ENCODE measurements around the gene HINFP. TPM values are rescaled to one million over a fixed set of nuclear protein-coding genes. Genes with fewer than 3 reads are reported as not detected.

The HINFP gene
- total RNA-seq, 1 experiment from 2014 or later = 38.1 TPM

DNA sequence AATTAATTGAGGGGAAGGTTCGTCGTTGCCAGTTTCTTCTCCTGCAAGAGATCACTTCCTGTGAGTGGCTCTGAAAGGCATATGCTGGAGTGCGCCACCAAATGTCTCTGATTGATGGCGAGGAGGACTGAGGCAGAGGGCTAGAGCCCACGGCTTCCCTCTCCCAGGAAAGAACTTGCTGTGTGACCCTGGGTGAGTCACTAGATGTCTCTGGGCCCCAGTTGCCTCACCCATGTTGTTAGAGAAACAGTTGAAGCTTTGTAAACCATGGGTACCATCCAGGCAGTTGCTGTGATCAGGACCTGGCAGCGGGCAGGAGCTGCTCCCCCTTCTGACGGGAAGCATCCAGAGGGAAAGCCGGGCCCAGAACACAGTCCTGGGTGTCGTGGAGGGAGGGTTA is 30.7 kb downstream of the HINFP start:
- Histone ChIP-seq H2AFZ (ENCODE audit: low read depth, low read length, poor library complexity, severe bottlenecking) (no peak overlapping the region), H3K27ac (ENCODE audit: low read depth, low read length) (no peak overlapping the region), H3K4me2 (ENCODE audit: low read length) (no peak overlapping the region), H4K20me1 (ENCODE audit: insufficient read depth) (no peaks in the 10 kb centered on the region), H3K79me2 (ENCODE audit: insufficient read depth, low read length) (no peaks in the 10 kb centered on the region), H3K4me1 (ENCODE audit: control insufficient read depth in 1 of 2, insufficient read depth in 2 of 2, low read length in 2 of 2) (peaks cover 13 to 28% of the 10 kb centered on the region in 2 experiments; a peak in 3 of 4 replicates), H3K9ac (ENCODE audit: low read length) (no peak overlapping the region), H3K9me2 (ENCODE audit: insufficient read depth) (no peaks in the 10 kb centered on the region), H3K27me3 (ENCODE audit: insufficient read depth, low read length) (no peaks in the 10 kb centered on the region), H3K4me3 (replicated peaks in 1 of 2; ENCODE audit: low read depth in 1 of 2, low read length in 2 of 2) (no peak overlapping the region), H3K9me3 (ENCODE audit: control insufficient read depth in 1 of 2, insufficient read depth in 1 of 2, low read depth in 1 of 2, low read length in 2 of 2) (no peaks in the 10 kb centered on the region), H3K36me3 (ENCODE audit: control insufficient read depth in 1 of 2, insufficient read depth in 2 of 2, low read length in 2 of 2) (no peaks in the 10 kb centered on the region)
- DNase-seq (ENCODE audit: low read depth, low spot score) (no peak), ATAC-seq (no peak)
- ChIA-PET POLR2A (interaction anchor here (1.3 kb wide), 1 partner anchor 15 kb away, joined by 3 read pairs; no protein-coding TSS in a partner anchor), RAD21 (ENCODE audit: low non-redundant PET in 1 of 2, low total read pairs in 2 of 2, uncharacterized antibody in 2 of 2, unreplicated experiment in 2 of 2) (no interaction called here), CTCF (no interaction called here)
- intact Hi-C loops (cut with micrococcal nuclease) = no loop called here
- BruUV-seq (replicated peaks) = no TSS peak
- TF ChIP-seq MAX (IDR thresholded peaks at IDR 0.05) (no peak), RAD21 (IDR thresholded peaks at IDR 0.05; ENCODE audit: low read depth) (no peak), POLR2AphosphoS5 (IDR thresholded peaks at IDR 0.05; ENCODE audit: low read depth, low read length) (no peak), EGR1 (IDR thresholded peaks at IDR 0.05; ENCODE audit: low read depth) (no peak), YY1 (IDR thresholded peaks at IDR 0.05; ENCODE audit: extremely low read depth, insufficient replicate concordance, low read depth, low read length) (no peak), CEBPB (IDR thresholded peaks at IDR 0.05; ENCODE audit: low read depth) (no peak), EZH2phosphoT487 (IDR thresholded peaks at IDR 0.05; ENCODE audit: borderline replicate concordance) (no peak), JUND (IDR thresholded peaks at IDR 0.05) (no peak), ZNF274 (IDR thresholded peaks at IDR 0.05; ENCODE audit: low read depth, low read length) (no peak), ZBTB33 (IDR thresholded peaks at IDR 0.05; ENCODE audit: extremely low read depth, insufficient replicate concordance, low read length) (no peak), ZFX (IDR thresholded peaks at IDR 0.05) (no peak), SP1 (IDR thresholded peaks at IDR 0.05; ENCODE audit: low read depth) (no peak), TCF7L2 (IDR thresholded peaks at IDR 0.05; ENCODE audit: borderline replicate concordance, extremely low read depth, insufficient read depth, insufficient read length) (no peak), POLR2A (IDR thresholded peaks at IDR 0.05; ENCODE audit: borderline replicate concordance, extremely low read depth, insufficient read depth, insufficient read length) (no peak)

Measured in HCT116 (cell line).